ENCODE data around the gene TIAM2.

TIAM2 gene

DNA sequence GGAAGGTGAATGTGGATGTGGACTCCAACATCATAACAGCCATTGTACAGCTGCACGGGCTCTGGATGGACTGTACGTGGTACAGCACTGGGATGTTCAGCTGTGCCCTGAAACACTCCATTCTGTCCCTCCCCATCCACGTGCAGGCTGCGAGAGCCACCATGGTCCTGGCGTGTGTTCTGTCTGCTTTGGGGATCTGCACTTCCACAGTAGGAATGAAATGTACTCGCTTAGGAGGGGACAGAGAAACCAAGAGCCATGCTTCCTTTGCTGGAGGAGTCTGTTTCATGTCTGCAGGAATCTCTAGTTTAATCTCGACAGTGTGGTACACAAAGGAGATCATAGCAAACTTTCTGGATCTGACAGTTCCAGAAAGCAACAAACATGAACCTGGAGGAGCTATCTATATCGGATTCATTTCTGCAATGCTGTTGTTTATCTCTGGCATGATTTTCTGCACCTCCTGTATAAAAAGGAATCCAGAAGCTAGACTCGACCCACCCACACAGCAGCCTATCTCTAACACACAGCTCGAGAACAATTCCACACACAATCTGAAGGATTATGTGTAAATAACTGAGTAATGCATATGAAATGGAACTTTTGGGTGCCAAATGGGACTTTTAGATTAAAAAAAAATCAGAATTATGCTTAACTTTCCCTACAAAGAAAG, 280.8 kb downstream of the TIAM2 start:
- Histone ChIP-seq H3K4me2 (ENCODE audit: low read depth, low read length) (no peak overlapping the region), H3F3A (ENCODE audit: insufficient read depth, low read length) (no peaks in the 10 kb centered on the region), H3K9ac (ENCODE audit: low read length) (no peak overlapping the region), H3K4me3 (ENCODE audit: low read length) (no peak overlapping the region), H3K27me3 (replicated peaks; ENCODE audit: insufficient read depth, low read length) (no peaks in the 10 kb centered on the region), H3K4me1 (ENCODE audit: low read length) (no peaks in the 10 kb centered on the region), H3K9me2 (replicated peaks; ENCODE audit: insufficient read depth, low read length) (no peaks in the 10 kb centered on the region), H3K9me3 (replicated peaks; ENCODE audit: insufficient read depth, low read length) (no peaks in the 10 kb centered on the region), H3K36me3 (replicated peaks; ENCODE audit: insufficient read depth, low read length) (no peaks in the 10 kb centered on the region), H4K20me1 (ENCODE audit: insufficient read depth, low read length) (no peaks in the 10 kb centered on the region), H3K79me2 (ENCODE audit: low read length) (no peaks in the 10 kb centered on the region), H2AFZ (ENCODE audit: low read length) (no peak overlapping the region), H3K27ac (ENCODE audit: low read length) (no peak overlapping the region)
- no peak for DNase-seq
- no peak for TF ChIP-seq CTCF (IDR thresholded peaks at IDR 0.05; ENCODE audit: low read length)

DNA sequence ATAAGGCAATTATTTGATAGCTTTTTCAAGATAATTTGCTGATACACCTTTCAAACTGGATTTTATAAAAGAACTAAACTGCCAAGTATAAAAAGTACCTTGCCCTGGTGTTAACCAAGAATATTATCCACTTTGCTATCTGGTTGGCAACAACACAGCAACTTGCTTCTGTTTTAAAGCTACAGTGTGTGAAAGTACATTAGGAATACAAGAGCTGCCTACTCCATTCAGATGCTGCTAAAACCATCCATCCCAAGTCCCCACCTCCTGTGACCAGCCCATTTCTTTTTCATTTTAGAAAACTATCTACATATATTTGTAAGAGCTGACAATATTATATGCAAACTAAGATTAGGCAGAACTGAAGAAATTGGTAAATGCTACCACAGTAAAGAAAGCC, 281.5 kb downstream of the TIAM2 start:
- TF ChIP-seq EZH2 (optimal IDR thresholded peaks at IDR 0.05; ENCODE audit: low read depth, low read length), result no peak
- TF ChIP-seq EZH2phosphoT487 (IDR thresholded peaks at IDR 0.05; ENCODE audit: low read length), result no peak
- no peak for TF ChIP-seq CTCF (IDR thresholded peaks at IDR 0.05; ENCODE audit: low read length)
- DNase-seq, result no peak
- no peak overlapping the region for H3K4me3 ChIP-seq (ENCODE audit: low read length)
- H3K9me3 ChIP-seq (replicated peaks; ENCODE audit: insufficient read depth, low read length), result no peaks in the 10 kb centered on the region
- no peak overlapping the region for H3K27ac ChIP-seq (ENCODE audit: low read length)
- no peaks in the 10 kb centered on the region for H3K27me3 ChIP-seq (replicated peaks; ENCODE audit: insufficient read depth, low read length)
- no peaks in the 10 kb centered on the region for H3K36me3 ChIP-seq (replicated peaks; ENCODE audit: insufficient read depth, low read length)
- no peaks in the 10 kb centered on the region for H3K9me2 ChIP-seq (replicated peaks; ENCODE audit: insufficient read depth, low read length)
- H3F3A ChIP-seq (ENCODE audit: insufficient read depth, low read length), result no peaks in the 10 kb centered on the region
- H3K4me1 ChIP-seq (ENCODE audit: low read length), result no peaks in the 10 kb centered on the region
- H3K4me2 ChIP-seq (ENCODE audit: low read depth, low read length), result no peak overlapping the region
- H4K20me1 ChIP-seq (ENCODE audit: insufficient read depth, low read length), result no peaks in the 10 kb centered on the region
- no peak overlapping the region for H2AFZ ChIP-seq (ENCODE audit: low read length)
- no peaks in the 10 kb centered on the region for H3K79me2 ChIP-seq (ENCODE audit: low read length)
- H3K9ac ChIP-seq (ENCODE audit: low read length), result no peak overlapping the region

- H3F3A ChIP-seq (ENCODE audit: insufficient read depth, low read length), result no peaks in the 10 kb centered on the region
- no peak for TF ChIP-seq EZH2 (optimal IDR thresholded peaks at IDR 0.05; ENCODE audit: low read depth, low read length)
- no peak overlapping the region for H3K27ac ChIP-seq (ENCODE audit: low read length)
- no peaks in the 10 kb centered on the region for H3K36me3 ChIP-seq (replicated peaks; ENCODE audit: insufficient read depth, low read length)
- no peaks in the 10 kb centered on the region for H4K20me1 ChIP-seq (ENCODE audit: insufficient read depth, low read length)
- H3K4me3 ChIP-seq (ENCODE audit: low read length), result no peak overlapping the region
- H3K4me1 ChIP-seq (ENCODE audit: low read length), result no peaks in the 10 kb centered on the region
- no peaks in the 10 kb centered on the region for H3K9me3 ChIP-seq (replicated peaks; ENCODE audit: insufficient read depth, low read length)
- H3K27me3 ChIP-seq (replicated peaks; ENCODE audit: insufficient read depth, low read length), result no peaks in the 10 kb centered on the region
- H3K9me2 ChIP-seq (replicated peaks; ENCODE audit: insufficient read depth, low read length), result no peaks in the 10 kb centered on the region
- H3K9ac ChIP-seq (ENCODE audit: low read length), result no peak overlapping the region
- H3K4me2 ChIP-seq (ENCODE audit: low read depth, low read length), result no peak overlapping the region
- DNase-seq, result no peak
- no peaks in the 10 kb centered on the region for H3K79me2 ChIP-seq (ENCODE audit: low read length)
- H2AFZ ChIP-seq (ENCODE audit: low read length), result no peak overlapping the region
These were observed 283.4 kb downstream of the TIAM2 start for GRCh38 chr6:155278319-155279049.

DNA sequence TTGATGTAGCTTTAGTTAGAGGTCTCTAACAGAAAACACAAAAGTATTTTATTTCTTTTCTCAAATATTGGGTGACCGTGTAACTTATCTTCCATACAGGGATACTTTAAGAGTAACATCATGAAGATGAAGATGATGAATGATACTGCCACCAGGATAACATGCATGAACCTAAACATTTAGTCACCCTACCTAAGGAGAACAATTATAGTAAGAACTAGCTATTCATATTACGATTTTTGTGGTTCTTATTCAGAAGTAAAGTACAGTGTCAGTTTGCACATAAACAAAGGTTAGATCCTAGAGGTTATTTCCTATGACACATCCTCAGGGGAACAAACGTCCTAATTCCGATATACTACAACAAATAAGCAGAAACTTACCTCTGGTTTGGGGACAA, 289.7 kb downstream of the TIAM2 start:
- TF ChIP-seq EZH2 (optimal IDR thresholded peaks at IDR 0.05; ENCODE audit: low read depth, low read length), result no peak
- TF ChIP-seq CTCF (IDR thresholded peaks at IDR 0.05; ENCODE audit: low read length), result no peak
- no peak for TF ChIP-seq EZH2phosphoT487 (IDR thresholded peaks at IDR 0.05; ENCODE audit: low read length)
- H3F3A ChIP-seq (ENCODE audit: insufficient read depth, low read length), result no peaks in the 10 kb centered on the region
- DNase-seq, result no peak
- no peak overlapping the region for H3K4me3 ChIP-seq (ENCODE audit: low read length)
- H3K27ac ChIP-seq (ENCODE audit: low read length), result no peak overlapping the region
- no peaks in the 10 kb centered on the region for H3K9me2 ChIP-seq (replicated peaks; ENCODE audit: insufficient read depth, low read length)
- no peak overlapping the region for H2AFZ ChIP-seq (ENCODE audit: low read length)
- no peaks in the 10 kb centered on the region for H3K27me3 ChIP-seq (replicated peaks; ENCODE audit: insufficient read depth, low read length)
- H3K9ac ChIP-seq (ENCODE audit: low read length), result no peak overlapping the region
- no peaks in the 10 kb centered on the region for H3K9me3 ChIP-seq (replicated peaks; ENCODE audit: insufficient read depth, low read length)
- H3K4me2 ChIP-seq (ENCODE audit: low read depth, low read length), result no peak overlapping the region
- no peaks in the 10 kb centered on the region for H3K79me2 ChIP-seq (ENCODE audit: low read length)
- H3K4me1 ChIP-seq (ENCODE audit: low read length), result no peaks in the 10 kb centered on the region
- H3K36me3 ChIP-seq (replicated peaks; ENCODE audit: insufficient read depth, low read length), result no peaks in the 10 kb centered on the region
- no peaks in the 10 kb centered on the region for H4K20me1 ChIP-seq (ENCODE audit: insufficient read depth, low read length)

Measured in MM.1S (cell line).